ENCODE data around the gene KREMEN2.

KREMEN2 gene

DNA sequence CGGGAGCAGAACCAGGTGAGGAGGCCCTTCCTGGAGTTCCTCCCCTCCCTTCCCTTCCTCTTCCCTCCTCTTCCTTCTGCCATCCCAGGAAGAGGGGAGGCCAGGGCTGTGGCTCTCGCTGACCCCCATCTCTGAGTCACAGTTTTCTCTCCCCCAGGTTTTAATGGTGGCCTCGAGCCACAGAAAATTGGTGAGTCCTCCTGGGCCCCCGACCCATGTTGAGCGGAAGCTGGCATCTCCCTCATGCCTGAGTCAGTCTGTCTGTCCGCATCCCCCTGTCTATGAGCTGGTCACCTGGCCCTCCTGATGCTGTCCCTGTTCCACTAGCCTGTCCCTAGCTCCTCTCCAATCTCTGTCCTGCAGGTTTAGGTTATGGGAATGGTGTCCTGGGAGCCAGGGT is 35.9 kb downstream of the KREMEN2 start:
- Histone ChIP-seq H3K4me2 (no peak overlapping the region), H4K20me1 (ENCODE audit: insufficient read depth) (no peaks in the 10 kb centered on the region), H3K36me3 (ENCODE audit: insufficient read depth) (no peaks in the 10 kb centered on the region), H3K27me3 (ENCODE audit: insufficient read depth, low read depth) (peaks cover 81% of the 10 kb centered on the region), H2AFZ (ENCODE audit: low read depth) (no peak overlapping the region), H3K4me3 (IDR thresholded peaks at IDR 0.05; ENCODE audit: insufficient read depth, low read depth, low read length) (no peak overlapping the region), H3K9ac (no peak overlapping the region), H3K27ac (no peak overlapping the region), H3K79me2 (ENCODE audit: insufficient read depth, low read depth) (no peaks in the 10 kb centered on the region), H3K4me1 (ENCODE audit: low read depth, poor library complexity, severe bottlenecking) (peaks cover 2% of the 10 kb centered on the region)
- TF ChIP-seq, protein P1, sequence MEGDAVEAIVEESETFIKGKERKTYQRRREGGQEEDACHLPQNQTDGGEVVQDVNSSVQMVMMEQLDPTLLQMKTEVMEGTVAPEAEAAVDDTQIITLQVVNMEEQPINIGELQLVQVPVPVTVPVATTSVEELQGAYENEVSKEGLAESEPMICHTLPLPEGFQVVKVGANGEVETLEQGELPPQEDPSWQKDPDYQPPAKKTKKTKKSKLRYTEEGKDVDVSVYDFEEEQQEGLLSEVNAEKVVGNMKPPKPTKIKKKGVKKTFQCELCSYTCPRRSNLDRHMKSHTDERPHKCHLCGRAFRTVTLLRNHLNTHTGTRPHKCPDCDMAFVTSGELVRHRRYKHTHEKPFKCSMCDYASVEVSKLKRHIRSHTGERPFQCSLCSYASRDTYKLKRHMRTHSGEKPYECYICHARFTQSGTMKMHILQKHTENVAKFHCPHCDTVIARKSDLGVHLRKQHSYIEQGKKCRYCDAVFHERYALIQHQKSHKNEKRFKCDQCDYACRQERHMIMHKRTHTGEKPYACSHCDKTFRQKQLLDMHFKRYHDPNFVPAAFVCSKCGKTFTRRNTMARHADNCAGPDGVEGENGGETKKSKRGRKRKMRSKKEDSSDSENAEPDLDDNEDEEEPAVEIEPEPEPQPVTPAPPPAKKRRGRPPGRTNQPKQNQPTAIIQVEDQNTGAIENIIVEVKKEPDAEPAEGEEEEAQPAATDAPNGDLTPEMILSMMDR (conservative IDR thresholded peaks at IDR 0.05; ENCODE audit: low read depth, low read length), result no peak

DNA sequence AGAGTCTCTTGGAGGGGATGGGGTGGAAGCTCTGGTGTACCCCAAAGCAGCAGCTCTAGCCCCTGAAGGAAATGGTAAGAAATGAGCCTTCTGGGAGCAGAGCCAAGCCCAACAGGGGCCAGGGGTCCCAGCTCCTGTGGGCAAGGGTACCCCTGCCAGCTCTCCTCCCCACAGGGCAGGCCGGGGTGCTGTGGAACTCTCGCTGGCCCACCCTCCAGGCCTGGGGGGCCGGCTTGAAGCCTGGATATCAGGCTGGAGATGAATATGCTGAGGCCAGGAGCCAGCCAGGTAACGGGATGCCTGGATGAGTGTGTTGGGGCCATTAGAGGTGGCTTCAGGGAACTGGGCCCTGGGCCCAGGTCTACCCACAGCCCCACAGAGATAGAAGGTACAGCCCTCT is 36.5 kb downstream of the KREMEN2 start:
- peaks cover 81% of the 10 kb centered on the region for H3K27me3 ChIP-seq (ENCODE audit: insufficient read depth, low read depth)
- TF ChIP-seq, protein P1 (conservative IDR thresholded peaks at IDR 0.05; ENCODE audit: low read depth, low read length), result no peak
- H3K9ac ChIP-seq, result no peak overlapping the region

DNA sequence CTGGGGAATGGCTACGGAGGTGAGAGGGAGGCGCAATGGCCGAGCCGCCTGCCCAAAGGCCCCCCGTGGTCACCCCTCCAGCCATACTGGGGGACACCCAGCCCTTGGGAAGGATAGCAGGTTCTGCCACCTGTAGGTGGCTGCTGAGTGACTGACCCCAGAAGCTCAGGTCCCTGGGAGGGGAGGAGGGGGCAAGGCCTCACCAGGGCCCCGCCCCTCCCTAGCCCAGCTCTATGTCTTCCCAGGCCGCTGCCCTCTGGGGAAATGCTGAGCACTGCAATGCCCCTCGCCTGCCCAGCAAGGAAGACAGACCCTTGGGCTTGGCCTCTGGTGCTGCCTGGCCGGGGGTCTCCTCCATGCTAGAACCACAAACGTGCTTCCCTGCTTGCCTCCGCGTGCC is 37.2 kb downstream of the KREMEN2 start:
- peaks cover 78% of the 10 kb centered on the region for H3K27me3 ChIP-seq (ENCODE audit: insufficient read depth, low read depth)
- H3K4me3 ChIP-seq (IDR thresholded peaks at IDR 0.05; ENCODE audit: insufficient read depth, low read depth, low read length), result no peak overlapping the region
- H3K36me3 ChIP-seq (ENCODE audit: insufficient read depth), result no peaks in the 10 kb centered on the region
- H4K20me1 ChIP-seq (ENCODE audit: insufficient read depth), result no peaks in the 10 kb centered on the region
- no peak overlapping the region for H3K27ac ChIP-seq
- H2AFZ ChIP-seq (ENCODE audit: low read depth), result no peak overlapping the region
- H3K9ac ChIP-seq, result no peak overlapping the region
- peaks cover 10% of the 10 kb centered on the region for H3K4me1 ChIP-seq (ENCODE audit: low read depth, poor library complexity, severe bottlenecking)
- no peak overlapping the region for H3K4me2 ChIP-seq
- H3K79me2 ChIP-seq (ENCODE audit: insufficient read depth, low read depth), result no peaks in the 10 kb centered on the region
- TF ChIP-seq, protein P1 (conservative IDR thresholded peaks at IDR 0.05; ENCODE audit: low read depth, low read length), result no peak

More for the DNA sequence above, 36.5 kb downstream of the KREMEN2 start:
- peaks cover 3% of the 10 kb centered on the region for H3K4me1 ChIP-seq (ENCODE audit: low read depth, poor library complexity, severe bottlenecking)
- H3K79me2 ChIP-seq (ENCODE audit: insufficient read depth, low read depth), result no peaks in the 10 kb centered on the region
- H2AFZ ChIP-seq (ENCODE audit: low read depth), result no peak overlapping the region
- no peak overlapping the region for H3K4me2 ChIP-seq
- H4K20me1 ChIP-seq (ENCODE audit: insufficient read depth), result no peaks in the 10 kb centered on the region
- no peaks in the 10 kb centered on the region for H3K36me3 ChIP-seq (ENCODE audit: insufficient read depth)
- H3K27ac ChIP-seq, result no peak overlapping the region
- no peak overlapping the region for H3K4me3 ChIP-seq (IDR thresholded peaks at IDR 0.05; ENCODE audit: insufficient read depth, low read depth, low read length)

DNA sequence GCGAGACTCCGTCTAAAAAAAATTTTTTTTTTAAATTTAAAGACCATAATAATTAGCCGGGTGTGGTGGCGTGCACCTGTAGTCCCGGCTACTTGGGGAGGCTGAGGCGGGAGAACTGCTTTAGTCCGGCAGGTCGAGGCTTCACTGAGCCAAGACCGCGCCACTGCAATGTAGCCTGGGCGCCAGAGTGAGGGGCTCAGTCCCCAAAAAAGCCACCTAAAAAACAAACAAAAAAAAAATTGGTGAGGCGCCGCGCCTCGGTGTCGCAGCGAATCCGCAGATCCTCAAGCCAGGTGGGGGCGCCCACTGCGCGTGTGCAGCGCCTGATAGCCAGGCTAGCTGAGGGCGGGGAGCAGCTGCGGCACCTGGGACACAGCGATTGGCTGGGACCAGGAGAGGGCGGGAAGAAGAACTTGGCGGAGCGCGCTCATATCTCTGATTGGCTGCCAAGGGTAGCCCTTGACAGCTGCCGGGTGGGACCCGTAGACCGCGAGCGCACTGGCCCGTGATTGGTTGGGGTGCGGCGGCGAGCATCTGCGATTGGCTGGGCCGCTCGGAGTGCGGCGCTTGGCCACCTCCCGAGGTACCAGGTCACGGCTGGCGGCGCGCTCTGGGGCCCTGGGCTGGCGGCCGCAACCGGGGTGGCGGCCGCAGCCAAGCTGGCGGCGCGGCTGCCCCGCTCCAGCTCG is 39.7 kb downstream of the KREMEN2 start:
- TF ChIP-seq, protein P1 (conservative IDR thresholded peaks at IDR 0.05; ENCODE audit: low read depth, low read length), result peak; percentile 55; the same call in 1 of the 2 replicates
- H3K9ac ChIP-seq, result no peak overlapping the region
- no peak overlapping the region; the same call in 1 of the 2 replicates for H3K4me2 ChIP-seq
- H3K4me1 ChIP-seq (ENCODE audit: low read depth, poor library complexity, severe bottlenecking), result peaks cover 33% of the 10 kb centered on the region
- H3K79me2 ChIP-seq (ENCODE audit: insufficient read depth, low read depth), result no peaks in the 10 kb centered on the region
- H3K36me3 ChIP-seq (ENCODE audit: insufficient read depth), result no peaks in the 10 kb centered on the region
- H3K4me3 ChIP-seq (IDR thresholded peaks at IDR 0.05; ENCODE audit: insufficient read depth, low read depth, low read length), result no peak overlapping the region
- H4K20me1 ChIP-seq (ENCODE audit: insufficient read depth), result no peaks in the 10 kb centered on the region
- peak overlapping the region; percentile 42; the same call in 1 of the 2 replicates for H2AFZ ChIP-seq (ENCODE audit: low read depth)
- no peak overlapping the region for H3K27ac ChIP-seq
- H3K27me3 ChIP-seq (ENCODE audit: insufficient read depth, low read depth), result peaks cover 59% of the 10 kb centered on the region
